GM23338 (cell line): ENCODE measurements around the gene ZCCHC8. TPM values are rescaled to one million over a fixed set of nuclear protein-coding genes. Genes with fewer than 3 reads are reported as not detected.

Experiments used
- ATAC-seq: fragments of 200-7000 bp; cut with Tn5 transposase; 3 replicates; pipeline ENCODE4 v1.9.1; 2020
- DNase-seq: peaks from one replicate; pipeline ENCODE4 v3.0.0-alpha.2; 2015; ENCODE audit warnings: low spot score
- H2AFZ ChIP-seq: fragments of 200-600 bp; sonication (generic); 2 replicates; pipeline ENCODE4 v1.8.0; 2016; ENCODE audit warnings: antibody characterized with exemption, mild to moderate bottlenecking, moderate library complexity
- H3F3A ChIP-seq: fragments of 200-600 bp; sonication (generic); replicated peaks from 2 replicates; pipeline ENCODE4 v1.8.0; 2017; ENCODE audit warnings: antibody characterized with exemption, mixed run types, low read depth
- H3K27ac ChIP-seq: fragments of 200-600 bp; sonication (generic); 2 replicates; pipeline ENCODE4 v1.6.1; 2016; ENCODE audit warnings: low read depth
- H3K27me3 ChIP-seq: fragments of 200-600 bp; sonication (generic); 2 replicates; pipeline ENCODE4 v1.8.0; 2016; ENCODE audit warnings: mild to moderate bottlenecking, mixed run types, moderate library complexity; ENCODE audit not compliant: insufficient read depth
- H3K36me3 ChIP-seq: fragments of 200-600 bp; sonication (generic); 2 replicates; pipeline ENCODE4 v1.8.0; 2016; ENCODE audit warnings: mild to moderate bottlenecking; ENCODE audit not compliant: insufficient read depth
- H3K4me1 ChIP-seq: fragments of 200-600 bp; sonication (generic); 2 replicates; pipeline ENCODE4 v1.8.0; 2016; ENCODE audit warnings: mild to moderate bottlenecking, moderate library complexity; ENCODE audit not compliant: insufficient read depth
- H3K4me2 ChIP-seq: fragments of 200-600 bp; sonication (generic); 2 replicates; pipeline ENCODE4 v1.7.1; 2017; ENCODE audit warnings: mixed run types
- H3K4me3 ChIP-seq: fragments of 200-600 bp; sonication (generic); 2 replicates; pipeline ENCODE4 v1.6.1; 2016; ENCODE audit warnings: mixed run types
- H3K79me2 ChIP-seq: fragments of 200-600 bp; sonication (generic); replicated peaks from 2 replicates; pipeline ENCODE4 v1.8.0; 2017; ENCODE audit warnings: mild to moderate bottlenecking; ENCODE audit not compliant: insufficient read depth
- H3K9me2 ChIP-seq: fragments of 200-600 bp; sonication (generic); 2 replicates; pipeline ENCODE4 v1.8.0; 2017; ENCODE audit not compliant: insufficient read depth
- H4K20me1 ChIP-seq: fragments of 200-600 bp; sonication (generic); replicated peaks from 2 replicates; pipeline ENCODE4 v1.8.0; 2017; ENCODE audit warnings: mild to moderate bottlenecking; ENCODE audit not compliant: insufficient read depth
- H3K27ac Mint-ChIP-seq: 2 replicates; pipeline ENCODE4 v1.8.0; 2020; ENCODE audit warnings: inconsistent platforms, mild to moderate bottlenecking, moderate library complexity, mixed read lengths
- H3K27me3 Mint-ChIP-seq: 3 replicates; pipeline ENCODE4 v1.8.0; 2022; ENCODE audit warnings: low read depth, mild to moderate bottlenecking, moderate library complexity, mixed read lengths, inconsistent platforms; ENCODE audit not compliant: insufficient read depth, poor library complexity
- H3K36me3 Mint-ChIP-seq: 3 replicates; pipeline ENCODE4 v1.8.0; 2021; ENCODE audit warnings: low read depth, mild to moderate bottlenecking, inconsistent platforms, moderate library complexity, mixed read lengths
- H3K4me1 Mint-ChIP-seq: 3 replicates; pipeline ENCODE4 v1.8.0; 2020; ENCODE audit warnings: mild to moderate bottlenecking, inconsistent platforms, mixed read lengths
- H3K4me3 Mint-ChIP-seq: 3 replicates; pipeline ENCODE4 v1.8.0; 2021; ENCODE audit warnings: moderate library complexity, mild to moderate bottlenecking, inconsistent platforms, mixed read lengths
- H3K9me3 Mint-ChIP-seq: 3 replicates; pipeline ENCODE4 v1.8.0; 2020; ENCODE audit warnings: moderate library complexity, mild to moderate bottlenecking, inconsistent platforms, mixed read lengths
- CREB1 ChIP-seq: fragments of 250-450 bp; sonication (Bioruptor Pico); IDR thresholded peaks from 2 replicates; pipeline ENCODE4 v1.5.0; 2020; ENCODE audit warnings: low read depth, mild to moderate bottlenecking, moderate library complexity
- CTCF ChIP-seq, 2 experiments: fragments of 200-600 bp in 1 of 2; sonication (generic) in 1 of 2; conservative IDR thresholded peaks; 2 replicates each; pipeline versions ENCODE4 v1.5.1 to v1.6.1; 2016 to 2017; ENCODE audit warnings: antibody characterized with exemption in 2 of 2, low read depth in 2 of 2, mild to moderate bottlenecking in 2 of 2, moderate library complexity in 1 of 2
- ETS1 ChIP-seq: IDR thresholded peaks from 2 replicates; pipeline ENCODE4 v1.6.1; 2016; ENCODE audit warnings: antibody characterized with exemption
- EZH2phosphoT487 ChIP-seq: fragments of 200-600 bp; sonication (generic); IDR thresholded peaks from one replicate; pipeline ENCODE4 v1.8.1; 2018; ENCODE audit warnings: antibody characterized with exemption; ENCODE audit not compliant: unreplicated experiment
- NANOG ChIP-seq: IDR thresholded peaks from 2 replicates; pipeline ENCODE4 v1.6.1; 2016; ENCODE audit warnings: antibody characterized with exemption, borderline replicate concordance
- POLR2AphosphoS5 ChIP-seq: IDR thresholded peaks from 2 replicates; pipeline ENCODE4 v1.6.1; 2016; ENCODE audit warnings: antibody characterized with exemption, low read depth
- REST ChIP-seq: IDR thresholded peaks from one replicate; pipeline ENCODE4 v1.6.1; 2018; ENCODE audit warnings: antibody characterized with exemption; ENCODE audit not compliant: unreplicated experiment
- STAT1 ChIP-seq: IDR thresholded peaks from one replicate; pipeline ENCODE4 v1.6.1; 2016; ENCODE audit warnings: antibody characterized with exemption; ENCODE audit not compliant: unreplicated experiment
- ZNF114 ChIP-seq: fragments of 250-450 bp; sonication (Bioruptor Pico); IDR thresholded peaks from 2 replicates; pipeline ENCODE4 v1.5.0; 2020; ENCODE audit warnings: mild to moderate bottlenecking, moderate library complexity
- ZNF331 ChIP-seq: fragments of 250-450 bp; sonication (Bioruptor Pico); IDR thresholded peaks from 2 replicates; pipeline ENCODE4 v1.5.0; 2020; ENCODE audit warnings: low read depth, mild to moderate bottlenecking, moderate library complexity
- ZNF462 ChIP-seq: fragments of 250-450 bp; sonication (Bioruptor Pico); IDR thresholded peaks from 2 replicates; pipeline ENCODE4 v1.5.0; 2020; ENCODE audit warnings: mild to moderate bottlenecking, moderate library complexity
- polyA plus RNA-seq: library from polyadenylated mRNA; unstranded; fragments of >200 nt; fragmentation: Nextera tagmentation; extraction: Ambion mirVana; gene quantifications from 2 replicates; pipeline ENCODE4 v1.2.1, GENCODE V29; 2016
- total RNA-seq: library from RNA; depleted of rRNA; stranded (reverse); fragments of >200 nt; shearing (Covaris generic); gene quantifications from 2 replicates; pipeline ENCODE4 v1.2.3, GENCODE V29; 2014

The ZCCHC8 gene
- total and polyA plus RNA-seq, 2 experiments from 2014 or later, result 23.9 to 39.0 TPM

GRCh38 chr12:122437656-122438121, 63.0 kb downstream of the ZCCHC8 start (continued):
- TF ChIP-seq ETS1, result no peak
- no peak for TF ChIP-seq CREB1 (CRISPR knock-in tag)
- TF ChIP-seq EZH2phosphoT487, result no peak

GRCh38 chr12:122435186-122435585, 65.5 kb downstream of the ZCCHC8 start:
- Mint-ChIP-seq H3K36me3 (no peaks in the 10 kb centered on the region), H3K4me1 (no peaks in the 10 kb centered on the region), H3K27ac (no peak overlapping the region)
- TF ChIP-seq ZNF114 (CRISPR knock-in tag), result no peak
- no peak for TF ChIP-seq EZH2phosphoT487
- no peak for TF ChIP-seq STAT1
- TF ChIP-seq POLR2AphosphoS5, result no peak
- no peak for TF ChIP-seq ZNF462
- TF ChIP-seq NANOG, result no peak
- no peak for TF ChIP-seq ETS1
- TF ChIP-seq REST, result no peak
- TF ChIP-seq CTCF (conservative IDR thresholded peaks at IDR 0.05; ENCODE audit: low read depth in 2 of 2), result no peak
- no peak for TF ChIP-seq ZNF331 (CRISPR knock-in tag)
- TF ChIP-seq CREB1 (CRISPR knock-in tag), result no peak

More at GRCh38 chr12:122435186-122435585, 65.5 kb downstream of the ZCCHC8 start:
- DNase-seq (no peak), ATAC-seq (no peak)
- Histone ChIP-seq H3K9me2 (no peaks in the 10 kb centered on the region), H3K4me2 (no peak overlapping the region), H3K36me3 (no peaks in the 10 kb centered on the region), H3K4me1 (no peaks in the 10 kb centered on the region), H3K27me3 (no peaks in the 10 kb centered on the region), H4K20me1 (no peaks in the 10 kb centered on the region), H3K27ac (no peak overlapping the region), H3K79me2 (no peaks in the 10 kb centered on the region), H2AFZ (no peak overlapping the region), H3K4me3 (no peak overlapping the region), H3F3A (no peaks in the 10 kb centered on the region)
- H3K4me3 Mint-ChIP-seq, result no peak overlapping the region
- H3K27me3 Mint-ChIP-seq, result peaks cover 2% of the 10 kb centered on the region
- no peaks in the 10 kb centered on the region for H3K9me3 Mint-ChIP-seq
